Measurements from ENCODE around the gene DALRD3.

Gene DALRD3

GRCh38 chr3:48974076-48974864, 44.1 kb downstream of the DALRD3 start:
- DNase-seq, result no peak

- no peak for DNase-seq
Measured at GRCh38 chr3:48970586-48970985, 47.8 kb downstream of the DALRD3 start.

- DNase-seq, result no peak
Measured at GRCh38 chr3:48966876-48967361, 51.5 kb downstream of the DALRD3 start.

- DNase-seq, result peak; percentile 49
Measured at GRCh38 chr3:48966367-48966766, 52.0 kb downstream of the DALRD3 start.
